ENCODE measurements around the gene SS18L1. TPM values are rescaled to one million over a fixed set of nuclear protein-coding genes. Genes with fewer than 3 reads are reported as not detected.

The SS18L1 gene
- total and polyA plus RNA-seq, 2 experiments from 2014 or later: 2.1 to 13.0 TPM

DNA sequence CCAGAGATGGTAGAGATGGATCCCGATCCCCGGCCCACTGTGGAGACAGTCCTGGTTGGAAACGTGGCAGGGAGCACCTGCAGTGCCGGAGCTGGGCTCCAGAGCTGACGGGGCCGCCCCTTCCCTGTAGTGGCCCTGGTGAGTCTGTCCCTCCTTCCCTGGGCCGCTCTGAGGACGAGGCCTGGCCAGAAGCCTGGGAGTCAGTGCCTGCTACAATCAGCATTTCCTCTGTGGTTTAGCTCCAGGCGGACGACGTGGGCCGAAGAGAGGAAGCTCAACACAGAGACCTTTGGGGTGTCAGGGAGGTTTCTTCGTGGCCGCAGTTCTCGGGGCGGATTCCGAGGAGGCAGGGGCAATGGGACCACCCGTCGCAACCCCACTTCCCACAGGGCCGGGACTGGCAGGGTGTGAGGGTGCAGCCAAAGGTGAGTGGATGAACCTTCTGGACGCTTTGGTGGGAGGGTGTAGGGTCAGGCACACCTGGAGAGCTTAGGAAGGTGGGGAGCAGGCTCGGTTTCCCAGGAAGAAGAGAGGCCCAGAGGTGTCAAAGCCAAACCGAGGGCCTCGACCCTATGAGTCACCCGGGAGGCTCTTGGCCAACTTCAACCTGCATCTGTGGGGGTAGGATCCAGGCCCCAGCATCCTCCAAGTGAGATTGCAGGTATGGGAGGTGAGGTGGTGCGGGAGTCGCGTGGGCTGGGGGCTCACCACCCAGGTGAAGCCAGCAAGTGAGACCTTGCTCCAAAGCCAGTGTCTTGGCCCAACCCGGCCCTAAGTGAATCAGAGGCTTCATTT, 10.3 kb upstream of the SS18L1 start:
- no peak overlapping the region for H3K4me3 ChIP-seq
- H4K20me1 ChIP-seq (ENCODE audit: insufficient read depth, poor library complexity, severe bottlenecking): peaks cover 14% of the 10 kb centered on the region
- H3K79me2 ChIP-seq: peaks cover 30% of the 10 kb centered on the region
- H3K4me2 ChIP-seq: no peak overlapping the region
- no peak overlapping the region for H3K27ac ChIP-seq
- no peak overlapping the region for H2AFZ ChIP-seq
- no peaks in the 10 kb centered on the region for H3K36me3 ChIP-seq (replicated peaks; ENCODE audit: insufficient read depth, low read depth)
- H3K27me3 ChIP-seq: no peaks in the 10 kb centered on the region
- H3K9me3 ChIP-seq (ENCODE audit: low read depth): no peaks in the 10 kb centered on the region
- TF ChIP-seq EZH2 (IDR thresholded peaks at IDR 0.05; ENCODE audit: borderline replicate concordance) (no peak), CTCF (IDR thresholded peaks at IDR 0.05; ENCODE audit: poor library complexity) (no peak), EZH2phosphoT487 (IDR thresholded peaks at IDR 0.05; ENCODE audit: low read depth, severe bottlenecking, unreplicated experiment) (no peak)
- H3K9me2 ChIP-seq (replicated peaks; ENCODE audit: insufficient read depth): no peaks in the 10 kb centered on the region
- H3K4me1 ChIP-seq (ENCODE audit: insufficient read depth): no peaks in the 10 kb centered on the region
- 93% methylated on average over 29 of the region's 29 CpGs for WGBS (ENCODE audit: low lambda C conversion rate, missing lambda C conversion rate)
- no peak for DNase-seq (ENCODE audit: low spot score)

- Histone ChIP-seq H3K79me2 (peaks cover 30% of the 10 kb centered on the region), H2AFZ (no peak overlapping the region), H3K4me3 (no peak overlapping the region), H3K9me2 (replicated peaks; ENCODE audit: insufficient read depth) (no peaks in the 10 kb centered on the region), H3K4me2 (no peak overlapping the region), H3K9me3 (ENCODE audit: low read depth) (no peaks in the 10 kb centered on the region), H3K27me3 (no peaks in the 10 kb centered on the region), H3K36me3 (replicated peaks; ENCODE audit: insufficient read depth, low read depth) (no peaks in the 10 kb centered on the region), H4K20me1 (ENCODE audit: insufficient read depth, poor library complexity, severe bottlenecking) (peaks cover 16% of the 10 kb centered on the region), H3K4me1 (ENCODE audit: insufficient read depth) (no peaks in the 10 kb centered on the region), H3K27ac (no peak overlapping the region)
- DNase-seq (ENCODE audit: low spot score): no peak
- TF ChIP-seq CTCF (IDR thresholded peaks at IDR 0.05; ENCODE audit: poor library complexity): no peak
- TF ChIP-seq EZH2phosphoT487 (IDR thresholded peaks at IDR 0.05; ENCODE audit: low read depth, severe bottlenecking, unreplicated experiment): no peak
- TF ChIP-seq EZH2 (IDR thresholded peaks at IDR 0.05; ENCODE audit: borderline replicate concordance): no peak
- WGBS (ENCODE audit: low lambda C conversion rate, missing lambda C conversion rate): 87% methylated on average over 12 of the region's 12 CpGs
Observed at GRCh38 chr20:62133864-62134263, 9.7 kb upstream of the SS18L1 start.

DNA sequence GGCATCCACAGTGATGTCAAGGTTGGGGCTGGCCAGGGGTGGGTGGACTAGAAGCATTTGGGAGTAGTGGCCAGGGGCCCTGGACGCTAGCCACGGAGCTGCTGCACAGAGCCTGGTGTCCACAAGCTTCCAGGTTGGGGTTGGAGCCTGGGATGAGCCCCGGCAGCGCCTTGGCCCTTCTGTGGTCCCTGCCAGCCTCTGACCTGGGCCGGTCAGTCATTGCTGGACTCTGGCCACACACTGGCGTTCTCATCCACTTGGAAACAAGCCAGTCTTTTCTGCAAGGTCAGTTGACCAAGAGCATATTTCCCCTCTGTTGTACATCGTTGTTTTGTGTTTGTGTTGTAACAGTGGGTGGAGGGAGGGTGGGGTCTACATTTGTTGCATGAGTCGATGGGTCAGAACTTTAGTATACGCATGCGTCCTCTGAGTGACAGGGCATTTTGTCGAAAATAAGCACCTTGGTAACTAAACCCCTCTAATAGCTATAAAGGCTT, 8.8 kb upstream of the SS18L1 start:
- H2AFZ ChIP-seq: no peak overlapping the region
- H3K27me3 ChIP-seq: no peaks in the 10 kb centered on the region
- peaks cover 25% of the 10 kb centered on the region for H4K20me1 ChIP-seq (ENCODE audit: insufficient read depth, poor library complexity, severe bottlenecking)
- peaks cover 4% of the 10 kb centered on the region for H3K36me3 ChIP-seq (replicated peaks; ENCODE audit: insufficient read depth, low read depth)
- no peaks in the 10 kb centered on the region for H3K4me1 ChIP-seq (ENCODE audit: insufficient read depth)
- H3K79me2 ChIP-seq: peaks cover 31% of the 10 kb centered on the region
- no peak overlapping the region for H3K4me3 ChIP-seq
- 79% methylated on average over 9 of the region's 11 CpGs for WGBS (ENCODE audit: low lambda C conversion rate, missing lambda C conversion rate)
- TF ChIP-seq EZH2phosphoT487 (IDR thresholded peaks at IDR 0.05; ENCODE audit: low read depth, severe bottlenecking, unreplicated experiment) (no peak), EZH2 (IDR thresholded peaks at IDR 0.05; ENCODE audit: borderline replicate concordance) (no peak), CTCF (IDR thresholded peaks at IDR 0.05; ENCODE audit: poor library complexity) (no peak)
- peak; percentile 51 for DNase-seq (ENCODE audit: low spot score)
- no peak overlapping the region for H3K27ac ChIP-seq
- H3K9me2 ChIP-seq (replicated peaks; ENCODE audit: insufficient read depth): no peaks in the 10 kb centered on the region
- no peaks in the 10 kb centered on the region for H3K9me3 ChIP-seq (ENCODE audit: low read depth)
- no peak overlapping the region for H3K4me2 ChIP-seq
